GM23338 (cell line): ENCODE data around the gene DDX53. TPM values are rescaled to one million over a fixed set of nuclear protein-coding genes. Genes with fewer than 3 reads are reported as not detected.

ENCODE experiments used
- ATAC-seq: fragments of 200-7000 bp; cut with Tn5 transposase; 3 replicates; pipeline ENCODE4 v1.9.1; 2020
- DNase-seq: peaks from one replicate; pipeline ENCODE4 v3.0.0-alpha.2; 2015; ENCODE audit warnings: low spot score
- H2AFZ ChIP-seq: fragments of 200-600 bp; sonication (generic); 2 replicates; pipeline ENCODE4 v1.8.0; 2016; ENCODE audit warnings: antibody characterized with exemption, mild to moderate bottlenecking, moderate library complexity
- H3F3A ChIP-seq: fragments of 200-600 bp; sonication (generic); replicated peaks from 2 replicates; pipeline ENCODE4 v1.8.0; 2017; ENCODE audit warnings: antibody characterized with exemption, mixed run types, low read depth
- H3K27ac ChIP-seq: fragments of 200-600 bp; sonication (generic); 2 replicates; pipeline ENCODE4 v1.6.1; 2016; ENCODE audit warnings: low read depth
- H3K27me3 ChIP-seq: fragments of 200-600 bp; sonication (generic); 2 replicates; pipeline ENCODE4 v1.8.0; 2016; ENCODE audit warnings: mild to moderate bottlenecking, mixed run types, moderate library complexity; ENCODE audit not compliant: insufficient read depth
- H3K36me3 ChIP-seq: fragments of 200-600 bp; sonication (generic); 2 replicates; pipeline ENCODE4 v1.8.0; 2016; ENCODE audit warnings: mild to moderate bottlenecking; ENCODE audit not compliant: insufficient read depth
- H3K4me1 ChIP-seq: fragments of 200-600 bp; sonication (generic); 2 replicates; pipeline ENCODE4 v1.8.0; 2016; ENCODE audit warnings: mild to moderate bottlenecking, moderate library complexity; ENCODE audit not compliant: insufficient read depth
- H3K4me2 ChIP-seq: fragments of 200-600 bp; sonication (generic); 2 replicates; pipeline ENCODE4 v1.7.1; 2017; ENCODE audit warnings: mixed run types
- H3K4me3 ChIP-seq: fragments of 200-600 bp; sonication (generic); 2 replicates; pipeline ENCODE4 v1.6.1; 2016; ENCODE audit warnings: mixed run types
- H3K79me2 ChIP-seq: fragments of 200-600 bp; sonication (generic); replicated peaks from 2 replicates; pipeline ENCODE4 v1.8.0; 2017; ENCODE audit warnings: mild to moderate bottlenecking; ENCODE audit not compliant: insufficient read depth
- H3K9me2 ChIP-seq: fragments of 200-600 bp; sonication (generic); 2 replicates; pipeline ENCODE4 v1.8.0; 2017; ENCODE audit not compliant: insufficient read depth
- H4K20me1 ChIP-seq: fragments of 200-600 bp; sonication (generic); replicated peaks from 2 replicates; pipeline ENCODE4 v1.8.0; 2017; ENCODE audit warnings: mild to moderate bottlenecking; ENCODE audit not compliant: insufficient read depth
- H3K27ac Mint-ChIP-seq: 2 replicates; pipeline ENCODE4 v1.8.0; 2020; ENCODE audit warnings: inconsistent platforms, mild to moderate bottlenecking, moderate library complexity, mixed read lengths
- H3K27me3 Mint-ChIP-seq: 3 replicates; pipeline ENCODE4 v1.8.0; 2022; ENCODE audit warnings: low read depth, mild to moderate bottlenecking, moderate library complexity, mixed read lengths, inconsistent platforms; ENCODE audit not compliant: insufficient read depth, poor library complexity
- H3K36me3 Mint-ChIP-seq: 3 replicates; pipeline ENCODE4 v1.8.0; 2021; ENCODE audit warnings: low read depth, mild to moderate bottlenecking, inconsistent platforms, moderate library complexity, mixed read lengths
- H3K4me1 Mint-ChIP-seq: 3 replicates; pipeline ENCODE4 v1.8.0; 2020; ENCODE audit warnings: mild to moderate bottlenecking, inconsistent platforms, mixed read lengths
- H3K4me3 Mint-ChIP-seq: 3 replicates; pipeline ENCODE4 v1.8.0; 2021; ENCODE audit warnings: moderate library complexity, mild to moderate bottlenecking, inconsistent platforms, mixed read lengths
- H3K9me3 Mint-ChIP-seq: 3 replicates; pipeline ENCODE4 v1.8.0; 2020; ENCODE audit warnings: moderate library complexity, mild to moderate bottlenecking, inconsistent platforms, mixed read lengths
- CREB1 ChIP-seq: fragments of 250-450 bp; sonication (Bioruptor Pico); IDR thresholded peaks from 2 replicates; pipeline ENCODE4 v1.5.0; 2020; ENCODE audit warnings: low read depth, mild to moderate bottlenecking, moderate library complexity
- EZH2 ChIP-seq: fragments of 200-600 bp; sonication (generic); IDR thresholded peaks from one replicate; pipeline ENCODE4 v1.8.0; 2017; ENCODE audit warnings: antibody characterized with exemption, mild to moderate bottlenecking, low read depth; ENCODE audit not compliant: unreplicated experiment
- JUNB ChIP-seq: IDR thresholded peaks from one replicate; pipeline ENCODE4 v1.6.1; 2016; ENCODE audit warnings: antibody characterized with exemption; ENCODE audit not compliant: unreplicated experiment
- POLR2AphosphoS5 ChIP-seq: IDR thresholded peaks from 2 replicates; pipeline ENCODE4 v1.6.1; 2016; ENCODE audit warnings: antibody characterized with exemption, low read depth
- ZNF114 ChIP-seq: fragments of 250-450 bp; sonication (Bioruptor Pico); IDR thresholded peaks from 2 replicates; pipeline ENCODE4 v1.5.0; 2020; ENCODE audit warnings: mild to moderate bottlenecking, moderate library complexity
- ZNF331 ChIP-seq: fragments of 250-450 bp; sonication (Bioruptor Pico); IDR thresholded peaks from 2 replicates; pipeline ENCODE4 v1.5.0; 2020; ENCODE audit warnings: low read depth, mild to moderate bottlenecking, moderate library complexity
- polyA plus RNA-seq: library from polyadenylated mRNA; unstranded; fragments of >200 nt; fragmentation: Nextera tagmentation; extraction: Ambion mirVana; gene quantifications from 2 replicates; pipeline ENCODE4 v1.2.1, GENCODE V29; 2016
- total RNA-seq: library from RNA; depleted of rRNA; stranded (reverse); fragments of >200 nt; shearing (Covaris generic); gene quantifications from 2 replicates; pipeline ENCODE4 v1.2.3, GENCODE V29; 2014
- TF ChIP-seq, protein P1 (sequence below), 2 experiments: fragments of 200-600 bp in 1 of 2; sonication (generic) in 1 of 2; conservative IDR thresholded peaks; 2 replicates each; pipeline versions ENCODE4 v1.5.1 to v1.6.1; 2016 to 2017; ENCODE audit warnings: antibody characterized with exemption in 2 of 2, low read depth in 2 of 2, mild to moderate bottlenecking in 2 of 2, moderate library complexity in 1 of 2
- TF ChIP-seq, protein P2 (sequence below): fragments of 250-450 bp; sonication (Bioruptor Pico); IDR thresholded peaks from 2 replicates; pipeline ENCODE4 v1.5.0; 2020; ENCODE audit warnings: mild to moderate bottlenecking, moderate library complexity
- TF ChIP-seq, protein P3 (sequence below): IDR thresholded peaks from 2 replicates; pipeline ENCODE4 v1.6.1; 2016; ENCODE audit warnings: antibody characterized with exemption

The DDX53 gene
- total and polyA plus RNA-seq, 2 experiments from 2014 or later, result 0.05 TPM; not detected in 1

DNA sequence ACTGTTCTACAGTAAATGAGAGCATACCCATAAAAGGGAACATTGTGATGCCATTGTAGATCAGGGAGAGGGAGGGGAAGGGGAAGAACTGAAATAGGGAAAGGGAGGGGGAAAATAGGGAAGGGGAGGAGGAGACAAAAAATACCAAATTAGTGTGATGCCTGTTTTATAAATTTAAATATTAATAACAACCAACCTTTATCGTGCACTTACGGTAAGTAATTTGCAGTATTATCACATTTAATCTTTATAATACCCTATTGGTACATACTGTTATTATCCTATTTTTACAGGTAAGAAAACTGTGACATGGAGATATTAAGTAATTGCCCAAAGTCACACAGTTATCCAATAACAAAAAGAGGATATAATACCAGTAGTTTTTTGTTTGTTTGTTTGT is 41.5 kb upstream of the DDX53 start:
- no peak for DNase-seq
- no peaks in the 10 kb centered on the region for H3K79me2 ChIP-seq
- no peaks in the 10 kb centered on the region for H3K9me2 ChIP-seq
- no peak for TF ChIP-seq CREB1 (CRISPR knock-in tag)
- TF ChIP-seq ZNF331 (CRISPR knock-in tag), result no peak
- TF ChIP-seq EZH2, result no peak
- TF ChIP-seq, protein P1, sequence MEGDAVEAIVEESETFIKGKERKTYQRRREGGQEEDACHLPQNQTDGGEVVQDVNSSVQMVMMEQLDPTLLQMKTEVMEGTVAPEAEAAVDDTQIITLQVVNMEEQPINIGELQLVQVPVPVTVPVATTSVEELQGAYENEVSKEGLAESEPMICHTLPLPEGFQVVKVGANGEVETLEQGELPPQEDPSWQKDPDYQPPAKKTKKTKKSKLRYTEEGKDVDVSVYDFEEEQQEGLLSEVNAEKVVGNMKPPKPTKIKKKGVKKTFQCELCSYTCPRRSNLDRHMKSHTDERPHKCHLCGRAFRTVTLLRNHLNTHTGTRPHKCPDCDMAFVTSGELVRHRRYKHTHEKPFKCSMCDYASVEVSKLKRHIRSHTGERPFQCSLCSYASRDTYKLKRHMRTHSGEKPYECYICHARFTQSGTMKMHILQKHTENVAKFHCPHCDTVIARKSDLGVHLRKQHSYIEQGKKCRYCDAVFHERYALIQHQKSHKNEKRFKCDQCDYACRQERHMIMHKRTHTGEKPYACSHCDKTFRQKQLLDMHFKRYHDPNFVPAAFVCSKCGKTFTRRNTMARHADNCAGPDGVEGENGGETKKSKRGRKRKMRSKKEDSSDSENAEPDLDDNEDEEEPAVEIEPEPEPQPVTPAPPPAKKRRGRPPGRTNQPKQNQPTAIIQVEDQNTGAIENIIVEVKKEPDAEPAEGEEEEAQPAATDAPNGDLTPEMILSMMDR (conservative IDR thresholded peaks at IDR 0.05; ENCODE audit: low read depth in 2 of 2), result no peak
- no peak for TF ChIP-seq POLR2AphosphoS5
- no peak for TF ChIP-seq JUNB
- TF ChIP-seq, protein P2, sequence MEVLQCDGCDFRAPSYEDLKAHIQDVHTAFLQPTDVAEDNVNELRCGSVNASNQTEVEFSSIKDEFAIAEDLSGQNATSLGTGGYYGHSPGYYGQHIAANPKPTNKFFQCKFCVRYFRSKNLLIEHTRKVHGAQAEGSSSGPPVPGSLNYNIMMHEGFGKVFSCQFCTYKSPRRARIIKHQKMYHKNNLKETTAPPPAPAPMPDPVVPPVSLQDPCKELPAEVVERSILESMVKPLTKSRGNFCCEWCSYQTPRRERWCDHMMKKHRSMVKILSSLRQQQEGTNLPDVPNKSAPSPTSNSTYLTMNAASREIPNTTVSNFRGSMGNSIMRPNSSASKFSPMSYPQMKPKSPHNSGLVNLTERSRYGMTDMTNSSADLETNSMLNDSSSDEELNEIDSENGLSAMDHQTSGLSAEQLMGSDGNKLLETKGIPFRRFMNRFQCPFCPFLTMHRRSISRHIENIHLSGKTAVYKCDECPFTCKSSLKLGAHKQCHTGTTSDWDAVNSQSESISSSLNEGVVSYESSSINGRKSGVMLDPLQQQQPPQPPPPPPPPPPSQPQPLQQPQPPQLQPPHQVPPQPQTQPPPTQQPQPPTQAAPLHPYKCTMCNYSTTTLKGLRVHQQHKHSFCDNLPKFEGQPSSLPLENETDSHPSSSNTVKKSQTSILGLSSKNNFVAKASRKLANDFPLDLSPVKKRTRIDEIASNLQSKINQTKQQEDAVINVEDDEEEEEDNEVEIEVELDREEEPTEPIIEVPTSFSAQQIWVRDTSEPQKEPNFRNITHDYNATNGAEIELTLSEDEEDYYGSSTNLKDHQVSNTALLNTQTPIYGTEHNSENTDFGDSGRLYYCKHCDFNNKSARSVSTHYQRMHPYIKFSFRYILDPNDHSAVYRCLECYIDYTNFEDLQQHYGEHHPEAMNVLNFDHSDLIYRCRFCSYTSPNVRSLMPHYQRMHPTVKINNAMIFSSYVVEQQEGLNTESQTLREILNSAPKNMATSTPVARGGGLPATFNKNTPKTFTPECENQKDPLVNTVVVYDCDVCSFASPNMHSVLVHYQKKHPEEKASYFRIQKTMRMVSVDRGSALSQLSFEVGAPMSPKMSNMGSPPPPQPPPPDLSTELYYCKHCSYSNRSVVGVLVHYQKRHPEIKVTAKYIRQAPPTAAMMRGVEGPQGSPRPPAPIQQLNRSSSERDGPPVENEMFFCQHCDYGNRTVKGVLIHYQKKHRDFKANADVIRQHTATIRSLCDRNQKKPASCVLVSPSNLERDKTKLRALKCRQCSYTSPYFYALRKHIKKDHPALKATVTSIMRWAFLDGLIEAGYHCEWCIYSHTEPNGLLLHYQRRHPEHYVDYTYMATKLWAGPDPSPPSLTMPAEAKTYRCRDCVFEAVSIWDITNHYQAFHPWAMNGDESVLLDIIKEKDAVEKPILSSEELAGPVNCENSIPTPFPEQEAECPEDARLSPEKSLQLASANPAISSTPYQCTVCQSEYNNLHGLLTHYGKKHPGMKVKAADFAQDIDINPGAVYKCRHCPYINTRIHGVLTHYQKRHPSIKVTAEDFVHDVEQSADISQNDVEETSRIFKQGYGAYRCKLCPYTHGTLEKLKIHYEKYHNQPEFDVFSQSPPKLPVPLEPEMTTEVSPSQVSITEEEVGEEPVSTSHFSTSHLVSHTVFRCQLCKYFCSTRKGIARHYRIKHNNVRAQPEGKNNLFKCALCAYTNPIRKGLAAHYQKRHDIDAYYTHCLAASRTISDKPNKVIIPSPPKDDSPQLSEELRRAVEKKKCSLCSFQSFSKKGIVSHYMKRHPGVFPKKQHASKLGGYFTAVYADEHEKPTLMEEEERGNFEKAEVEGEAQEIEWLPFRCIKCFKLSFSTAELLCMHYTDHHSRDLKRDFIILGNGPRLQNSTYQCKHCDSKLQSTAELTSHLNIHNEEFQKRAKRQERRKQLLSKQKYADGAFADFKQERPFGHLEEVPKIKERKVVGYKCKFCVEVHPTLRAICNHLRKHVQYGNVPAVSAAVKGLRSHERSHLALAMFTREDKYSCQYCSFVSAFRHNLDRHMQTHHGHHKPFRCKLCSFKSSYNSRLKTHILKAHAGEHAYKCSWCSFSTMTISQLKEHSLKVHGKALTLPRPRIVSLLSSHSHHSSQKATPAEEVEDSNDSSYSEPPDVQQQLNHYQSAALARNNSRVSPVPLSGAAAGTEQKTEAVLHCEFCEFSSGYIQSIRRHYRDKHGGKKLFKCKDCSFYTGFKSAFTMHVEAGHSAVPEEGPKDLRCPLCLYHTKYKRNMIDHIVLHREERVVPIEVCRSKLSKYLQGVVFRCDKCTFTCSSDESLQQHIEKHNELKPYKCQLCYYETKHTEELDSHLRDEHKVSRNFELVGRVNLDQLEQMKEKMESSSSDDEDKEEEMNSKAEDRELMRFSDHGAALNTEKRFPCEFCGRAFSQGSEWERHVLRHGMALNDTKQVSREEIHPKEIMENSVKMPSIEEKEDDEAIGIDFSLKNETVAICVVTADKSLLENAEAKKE (CRISPR knock-in tag), result no peak
- no peak for TF ChIP-seq ZNF114 (CRISPR knock-in tag)
- TF ChIP-seq, protein P3, sequence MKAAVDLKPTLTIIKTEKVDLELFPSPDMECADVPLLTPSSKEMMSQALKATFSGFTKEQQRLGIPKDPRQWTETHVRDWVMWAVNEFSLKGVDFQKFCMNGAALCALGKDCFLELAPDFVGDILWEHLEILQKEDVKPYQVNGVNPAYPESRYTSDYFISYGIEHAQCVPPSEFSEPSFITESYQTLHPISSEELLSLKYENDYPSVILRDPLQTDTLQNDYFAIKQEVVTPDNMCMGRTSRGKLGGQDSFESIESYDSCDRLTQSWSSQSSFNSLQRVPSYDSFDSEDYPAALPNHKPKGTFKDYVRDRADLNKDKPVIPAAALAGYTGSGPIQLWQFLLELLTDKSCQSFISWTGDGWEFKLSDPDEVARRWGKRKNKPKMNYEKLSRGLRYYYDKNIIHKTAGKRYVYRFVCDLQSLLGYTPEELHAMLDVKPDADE, result no peak
- H3K27me3 Mint-ChIP-seq, result no peaks in the 10 kb centered on the region
- no peaks in the 10 kb centered on the region for H3K27me3 ChIP-seq
- no peaks in the 10 kb centered on the region for H4K20me1 ChIP-seq
- H3K27ac ChIP-seq, result no peak overlapping the region
- H3K4me2 ChIP-seq, result no peak overlapping the region
- no peak overlapping the region for H3K27ac Mint-ChIP-seq
- no peaks in the 10 kb centered on the region for H3K4me1 ChIP-seq
- H2AFZ ChIP-seq, result no peak overlapping the region
- H3K9me3 Mint-ChIP-seq, result no peaks in the 10 kb centered on the region
- no peaks in the 10 kb centered on the region for H3K36me3 ChIP-seq
- no peaks in the 10 kb centered on the region for H3K4me1 Mint-ChIP-seq
- no peak overlapping the region for H3K4me3 Mint-ChIP-seq
- no peak for ATAC-seq
- no peak overlapping the region for H3K4me3 ChIP-seq
- no peaks in the 10 kb centered on the region for H3K36me3 Mint-ChIP-seq
- no peaks in the 10 kb centered on the region for H3F3A ChIP-seq
